Aorta (tissue), 5 donors: Measurements from ENCODE around the gene NMS. TPM values are rescaled to one million over a fixed set of nuclear protein-coding genes. Genes with fewer than 3 reads are reported as not detected.

ENCODE experiments used
- ATAC-seq: fragments of 200-7000 bp; cut with Tn5 transposase; one replicate; pipeline ENCODE4 v1.9.1; 2022; ENCODE audit warnings: moderate library complexity; ENCODE audit not compliant: low FRiP score
- DNase-seq, 2 donors: peaks; one replicate each; pipeline ENCODE4 v3.0.0-alpha.2; 2020
- H3K27ac ChIP-seq, 2 donors: one replicate each; pipeline ENCODE4 v1.5.1; 2013; ENCODE audit warnings: low read length in 2 of 2, mild to moderate bottlenecking in 2 of 2, moderate library complexity in 2 of 2, control low read depth in 1 of 2, inconsistent platforms in 1 of 2, low read depth in 1 of 2
- H3K27me3 ChIP-seq, 2 donors: one replicate each; pipeline ENCODE4 v1.6.1; 2013; ENCODE audit warnings: control low read depth in 1 of 2, low read length in 1 of 2, mild to moderate bottlenecking in 1 of 2, moderate library complexity in 1 of 2; ENCODE audit not compliant: insufficient read depth in 2 of 2, control insufficient read depth in 1 of 2
- H3K36me3 ChIP-seq, 2 donors: one replicate each; pipeline ENCODE4 v1.6.1; 2013; ENCODE audit warnings: control low read depth in 1 of 2, low read length in 1 of 2, mild to moderate bottlenecking in 1 of 2; ENCODE audit not compliant: insufficient read depth in 2 of 2, control insufficient read depth in 1 of 2
- H3K4me1 ChIP-seq, 2 donors: one replicate each; pipeline ENCODE4 v1.6.1; 2013; ENCODE audit warnings: low read length in 2 of 2, control low read depth in 1 of 2, mild to moderate bottlenecking in 1 of 2, moderate library complexity in 1 of 2; ENCODE audit not compliant: insufficient read depth in 2 of 2, control insufficient read depth in 1 of 2
- H3K4me3 ChIP-seq, 2 donors: one replicate each; pipeline ENCODE4 v1.5.1; 2013; ENCODE audit warnings: low read length in 2 of 2, control low read depth in 1 of 2, mild to moderate bottlenecking in 1 of 2
- H3K9me3 ChIP-seq: one replicate; pipeline ENCODE4 v1.6.1; 2013; ENCODE audit warnings: mild to moderate bottlenecking, low read length; ENCODE audit not compliant: control insufficient read depth
- WGBS, 2 donors: extraction: QIAGEN DNeasy Blood & Tissue Kit; methylation state at CpG; one replicate each; pipeline ENCODE4 v1.1.7; 2013; 5-methylcytosine and 5-hydroxymethylcytosine counted together
- intact Hi-C, 2 donors: fragments of 100-400 bp; cut with DNase I; formaldehyde crosslinking; loops; one replicate each; pipeline versions ENCODE4 v1.14.2 to v1.15.0; 2022
- polyA plus RNA-seq, 2 donors: library from polyadenylated mRNA; stranded (reverse); fragments of 200-250 nt; gene quantifications; one replicate each; pipeline ENCODE4 v1.2.3, GENCODE V29; 2013
- total RNA-seq, 2 donors: library from RNA; stranded (reverse); fragmentation: NEBNext Ultra II Directional; extraction: Animal tissue kit (Norgen Biotek cat#: 25700); gene quantifications; one replicate each; pipeline ENCODE4 v1.2.1, GENCODE V29; 2021
- donor health status: healthy with polysubstance abuse.
- donor health status: Bipolar disorder and iron deficiency.
- donor health status: DM: no; HTN: no; CAD: no.
- donor health status: DM: no; HTN: no; CAD: no.
- donor health status: DM: yes; HTN: yes; CAD: no.

The NMS gene
- total and polyA plus RNA-seq, 4 donors: not detected

GRCh38 chr2:100529176-100529575, 58.9 kb downstream of the NMS start:
- Histone ChIP-seq H3K9me3 (peaks cover 2% of the 10 kb centered on the region), H3K36me3 (no peaks in the 10 kb centered on the region), H3K27ac (no peak overlapping the region), H3K27me3 (no peaks in the 10 kb centered on the region), H3K4me1 (no peaks in the 10 kb centered on the region), H3K4me3 (no peak overlapping the region)
- WGBS, 2 donors: 84% methylated on average over 8 of the region's 8 CpGs
- ATAC-seq (no peak), DNase-seq (no peak)
- intact Hi-C loops: no loop called here

GRCh38 chr2:100529900-100530299, 59.6 kb downstream of the NMS start:
- DNase-seq (no peak), ATAC-seq (no peak)
- H3K4me1 ChIP-seq: no peaks in the 10 kb centered on the region
- H3K36me3 ChIP-seq: no peaks in the 10 kb centered on the region
- H3K27me3 ChIP-seq: no peaks in the 10 kb centered on the region
- H3K4me3 ChIP-seq: no peak overlapping the region
- no peak overlapping the region for H3K27ac ChIP-seq
- 73 to 74% methylated on average over 6 of the region's 6 CpGs for WGBS, 2 donors
- intact Hi-C loops: no loop called here
- H3K9me3 ChIP-seq: peaks cover 2% of the 10 kb centered on the region

Other genes starting within 250 kb of the NMS start
- gene LONRF2, start 148.0 kb upstream of the NMS start, total RNA-seq: 10 to 100 TPM; 10.3 to 10.9 TPM
- gene LONRF2, start 148.0 kb upstream of the NMS start, polyA plus RNA-seq: under 1 TPM; 0.43 to 0.75 TPM
- 1 to 10 TPM; 6.0 to 6.7 TPM for gene CHST10, start 52.8 kb upstream of the NMS start, total RNA-seq
- 1 to 10 TPM; 2.1 to 3.9 TPM for gene CHST10, start 52.8 kb upstream of the NMS start, polyA plus RNA-seq
- 10 to 100 TPM; 15.8 to 24.7 TPM for gene PDCL3, start 92.5 kb downstream of the NMS start, total RNA-seq
- 10 to 100 TPM; 18.0 to 50.8 TPM for gene PDCL3, start 92.5 kb downstream of the NMS start, polyA plus RNA-seq